T-helper 1 cell (primary cell): Measurements from ENCODE around the gene C12orf42.

Experiments used
- DNase-seq, 5 donors: peaks; one replicate each; pipeline ENCODE4 v3.0.0-alpha.2; 2012 to 2020

The C12orf42 gene

GRCh38 chr12:103423516-103423910, 72.3 kb downstream of the C12orf42 start:
- no peak for DNase-seq

GRCh38 chr12:103422746-103423515, 72.8 kb downstream of the C12orf42 start:
- DNase-seq = no peak

GRCh38 chr12:103422328-103422727, 73.4 kb downstream of the C12orf42 start:
- no peak for DNase-seq

GRCh38 chr12:103421402-103421801, 74.4 kb downstream of the C12orf42 start:
- DNase-seq = no peak

GRCh38 chr12:103415681-103416080, 80.1 kb downstream of the C12orf42 start:
- DNase-seq = no peak

- peak in 1 of 5 donors; percentile 18 for DNase-seq
Observed at GRCh38 chr12:103401421-103401820, 94.3 kb downstream of the C12orf42 start.

- no peak for DNase-seq
Observed at GRCh38 chr12:103399986-103400385, 95.8 kb downstream of the C12orf42 start.

GRCh38 chr12:103397536-103397935, 98.2 kb downstream of the C12orf42 start:
- no peak for DNase-seq

- DNase-seq = no peak
Observed at GRCh38 chr12:103392722-103393121, 103.0 kb downstream of the C12orf42 start.

GRCh38 chr12:103391103-103391502, 104.7 kb downstream of the C12orf42 start:
- DNase-seq = peak in 1 of 5 donors; percentile 6

- no peak for DNase-seq
Observed at GRCh38 chr12:103387385-103387784, 108.4 kb downstream of the C12orf42 start.

GRCh38 chr12:103386451-103386850, 109.3 kb downstream of the C12orf42 start:
- DNase-seq = no peak

GRCh38 chr12:103382736-103383346, 112.9 kb downstream of the C12orf42 start:
- DNase-seq = no peak

- DNase-seq = no peak
Observed at GRCh38 chr12:103382119-103382518, 113.6 kb downstream of the C12orf42 start.

GRCh38 chr12:103379670-103380069, 116.1 kb downstream of the C12orf42 start:
- DNase-seq = no peak

GRCh38 chr12:103373088-103373523, 122.7 kb downstream of the C12orf42 start:
- DNase-seq = no peak

- DNase-seq = no peak
Observed at GRCh38 chr12:103369929-103370328, 125.8 kb downstream of the C12orf42 start.

- no peak for DNase-seq
Observed at GRCh38 chr12:103368167-103368566, 127.6 kb downstream of the C12orf42 start.

GRCh38 chr12:103354403-103354802, 141.4 kb downstream of the C12orf42 start:
- DNase-seq = no peak

GRCh38 chr12:103353913-103354312, 141.9 kb downstream of the C12orf42 start:
- no peak for DNase-seq

GRCh38 chr12:103350116-103350515, 145.7 kb downstream of the C12orf42 start:
- DNase-seq = no peak

GRCh38 chr12:103348935-103349334, 146.8 kb downstream of the C12orf42 start:
- DNase-seq = peak in 1 of 5 donors; percentile 6

GRCh38 chr12:103336940-103337339, 158.8 kb downstream of the C12orf42 start:
- no peak for DNase-seq

- no peak for DNase-seq
Observed at GRCh38 chr12:103334466-103334865, 161.3 kb downstream of the C12orf42 start.
